DOHH2 (cell line): ENCODE results near the gene QPCTL.

Source experiments
- EZH2phosphoT487 ChIP-seq: fragments of 200-600 bp; sonication (generic); IDR thresholded peaks from 2 replicates; pipeline ENCODE4 v1.6.1; 2017; ENCODE audit warnings: borderline replicate concordance, mild to moderate bottlenecking, antibody characterized with exemption, low read length, moderate library complexity, mixed read lengths
- TF ChIP-seq, protein P1 (sequence below): fragments of 200-600 bp; sonication (generic); IDR thresholded peaks from one replicate; pipeline ENCODE4 v1.5.1; 2014; ENCODE audit warnings: antibody characterized with exemption, mild to moderate bottlenecking, low read depth, low read length; ENCODE audit not compliant: poor library complexity, severe bottlenecking

DNA sequence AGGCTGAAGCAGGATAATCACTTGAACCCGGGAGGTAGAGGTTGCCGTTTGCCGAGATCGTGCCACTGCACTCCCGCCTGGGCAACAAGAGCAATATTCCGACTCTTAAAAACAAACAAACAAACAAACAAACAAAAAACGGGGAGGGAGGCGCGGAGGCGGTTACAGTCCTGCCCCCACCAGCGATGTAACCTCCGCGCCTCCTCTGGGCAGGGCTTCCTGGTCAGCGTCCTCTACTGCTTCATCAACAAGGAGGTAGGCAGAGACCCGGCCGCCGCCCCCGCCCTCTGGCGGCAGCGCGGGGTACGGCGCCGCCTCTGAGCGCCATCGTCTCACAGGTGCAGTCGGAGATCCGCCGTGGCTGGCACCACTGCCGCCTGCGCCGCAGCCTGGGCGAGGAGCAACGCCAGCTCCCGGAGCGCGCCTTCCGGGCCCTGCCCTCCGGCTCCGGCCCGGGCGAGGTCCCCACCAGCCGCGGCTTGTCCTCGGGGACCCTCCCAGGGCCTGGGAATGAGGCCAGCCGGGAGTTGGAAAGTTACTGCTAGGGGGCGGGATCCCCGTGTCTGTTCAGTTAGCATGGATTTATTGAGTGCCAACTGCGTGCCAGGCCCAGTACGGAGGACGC lies 11.0 kb upstream of the QPCTL start:
- TF ChIP-seq, protein P1, sequence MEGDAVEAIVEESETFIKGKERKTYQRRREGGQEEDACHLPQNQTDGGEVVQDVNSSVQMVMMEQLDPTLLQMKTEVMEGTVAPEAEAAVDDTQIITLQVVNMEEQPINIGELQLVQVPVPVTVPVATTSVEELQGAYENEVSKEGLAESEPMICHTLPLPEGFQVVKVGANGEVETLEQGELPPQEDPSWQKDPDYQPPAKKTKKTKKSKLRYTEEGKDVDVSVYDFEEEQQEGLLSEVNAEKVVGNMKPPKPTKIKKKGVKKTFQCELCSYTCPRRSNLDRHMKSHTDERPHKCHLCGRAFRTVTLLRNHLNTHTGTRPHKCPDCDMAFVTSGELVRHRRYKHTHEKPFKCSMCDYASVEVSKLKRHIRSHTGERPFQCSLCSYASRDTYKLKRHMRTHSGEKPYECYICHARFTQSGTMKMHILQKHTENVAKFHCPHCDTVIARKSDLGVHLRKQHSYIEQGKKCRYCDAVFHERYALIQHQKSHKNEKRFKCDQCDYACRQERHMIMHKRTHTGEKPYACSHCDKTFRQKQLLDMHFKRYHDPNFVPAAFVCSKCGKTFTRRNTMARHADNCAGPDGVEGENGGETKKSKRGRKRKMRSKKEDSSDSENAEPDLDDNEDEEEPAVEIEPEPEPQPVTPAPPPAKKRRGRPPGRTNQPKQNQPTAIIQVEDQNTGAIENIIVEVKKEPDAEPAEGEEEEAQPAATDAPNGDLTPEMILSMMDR: peak; percentile 88
- TF ChIP-seq EZH2phosphoT487: no peak
